GM23338 (cell line): ENCODE measurements around the gene IL23R. TPM values are rescaled to one million over a fixed set of nuclear protein-coding genes. Genes with fewer than 3 reads are reported as not detected.

Experiments
- ATAC-seq: fragments of 200-7000 bp; cut with Tn5 transposase; 3 replicates; pipeline ENCODE4 v1.9.1; 2020
- DNase-seq: peaks from one replicate; pipeline ENCODE4 v3.0.0-alpha.2; 2015; ENCODE audit warnings: low spot score
- H2AFZ ChIP-seq: fragments of 200-600 bp; sonication (generic); 2 replicates; pipeline ENCODE4 v1.8.0; 2016; ENCODE audit warnings: antibody characterized with exemption, mild to moderate bottlenecking, moderate library complexity
- H3F3A ChIP-seq: fragments of 200-600 bp; sonication (generic); replicated peaks from 2 replicates; pipeline ENCODE4 v1.8.0; 2017; ENCODE audit warnings: antibody characterized with exemption, mixed run types, low read depth
- H3K27ac ChIP-seq: fragments of 200-600 bp; sonication (generic); 2 replicates; pipeline ENCODE4 v1.6.1; 2016; ENCODE audit warnings: low read depth
- H3K27me3 ChIP-seq: fragments of 200-600 bp; sonication (generic); 2 replicates; pipeline ENCODE4 v1.8.0; 2016; ENCODE audit warnings: mild to moderate bottlenecking, mixed run types, moderate library complexity; ENCODE audit not compliant: insufficient read depth
- H3K36me3 ChIP-seq: fragments of 200-600 bp; sonication (generic); 2 replicates; pipeline ENCODE4 v1.8.0; 2016; ENCODE audit warnings: mild to moderate bottlenecking; ENCODE audit not compliant: insufficient read depth
- H3K4me1 ChIP-seq: fragments of 200-600 bp; sonication (generic); 2 replicates; pipeline ENCODE4 v1.8.0; 2016; ENCODE audit warnings: mild to moderate bottlenecking, moderate library complexity; ENCODE audit not compliant: insufficient read depth
- H3K4me2 ChIP-seq: fragments of 200-600 bp; sonication (generic); 2 replicates; pipeline ENCODE4 v1.7.1; 2017; ENCODE audit warnings: mixed run types
- H3K4me3 ChIP-seq: fragments of 200-600 bp; sonication (generic); 2 replicates; pipeline ENCODE4 v1.6.1; 2016; ENCODE audit warnings: mixed run types
- H3K79me2 ChIP-seq: fragments of 200-600 bp; sonication (generic); replicated peaks from 2 replicates; pipeline ENCODE4 v1.8.0; 2017; ENCODE audit warnings: mild to moderate bottlenecking; ENCODE audit not compliant: insufficient read depth
- H3K9me2 ChIP-seq: fragments of 200-600 bp; sonication (generic); 2 replicates; pipeline ENCODE4 v1.8.0; 2017; ENCODE audit not compliant: insufficient read depth
- H4K20me1 ChIP-seq: fragments of 200-600 bp; sonication (generic); replicated peaks from 2 replicates; pipeline ENCODE4 v1.8.0; 2017; ENCODE audit warnings: mild to moderate bottlenecking; ENCODE audit not compliant: insufficient read depth
- H3K27ac Mint-ChIP-seq: 2 replicates; pipeline ENCODE4 v1.8.0; 2020; ENCODE audit warnings: inconsistent platforms, mild to moderate bottlenecking, moderate library complexity, mixed read lengths
- H3K27me3 Mint-ChIP-seq: 3 replicates; pipeline ENCODE4 v1.8.0; 2022; ENCODE audit warnings: low read depth, mild to moderate bottlenecking, moderate library complexity, mixed read lengths, inconsistent platforms; ENCODE audit not compliant: insufficient read depth, poor library complexity
- H3K36me3 Mint-ChIP-seq: 3 replicates; pipeline ENCODE4 v1.8.0; 2021; ENCODE audit warnings: low read depth, mild to moderate bottlenecking, inconsistent platforms, moderate library complexity, mixed read lengths
- H3K4me1 Mint-ChIP-seq: 3 replicates; pipeline ENCODE4 v1.8.0; 2020; ENCODE audit warnings: mild to moderate bottlenecking, inconsistent platforms, mixed read lengths
- H3K4me3 Mint-ChIP-seq: 3 replicates; pipeline ENCODE4 v1.8.0; 2021; ENCODE audit warnings: moderate library complexity, mild to moderate bottlenecking, inconsistent platforms, mixed read lengths
- H3K9me3 Mint-ChIP-seq: 3 replicates; pipeline ENCODE4 v1.8.0; 2020; ENCODE audit warnings: moderate library complexity, mild to moderate bottlenecking, inconsistent platforms, mixed read lengths
- CREB1 ChIP-seq: fragments of 250-450 bp; sonication (Bioruptor Pico); IDR thresholded peaks from 2 replicates; pipeline ENCODE4 v1.5.0; 2020; ENCODE audit warnings: low read depth, mild to moderate bottlenecking, moderate library complexity
- CTCF ChIP-seq, 2 experiments: fragments of 200-600 bp in 1 of 2; sonication (generic) in 1 of 2; conservative IDR thresholded peaks; 2 replicates each; pipeline versions ENCODE4 v1.5.1 to v1.6.1; 2016 to 2017; ENCODE audit warnings: antibody characterized with exemption in 2 of 2, low read depth in 2 of 2, mild to moderate bottlenecking in 2 of 2, moderate library complexity in 1 of 2
- ETS1 ChIP-seq: IDR thresholded peaks from 2 replicates; pipeline ENCODE4 v1.6.1; 2016; ENCODE audit warnings: antibody characterized with exemption
- EZH2 ChIP-seq: fragments of 200-600 bp; sonication (generic); IDR thresholded peaks from one replicate; pipeline ENCODE4 v1.8.0; 2017; ENCODE audit warnings: antibody characterized with exemption, mild to moderate bottlenecking, low read depth; ENCODE audit not compliant: unreplicated experiment
- EZH2phosphoT487 ChIP-seq: fragments of 200-600 bp; sonication (generic); IDR thresholded peaks from one replicate; pipeline ENCODE4 v1.8.1; 2018; ENCODE audit warnings: antibody characterized with exemption; ENCODE audit not compliant: unreplicated experiment
- JUNB ChIP-seq: IDR thresholded peaks from one replicate; pipeline ENCODE4 v1.6.1; 2016; ENCODE audit warnings: antibody characterized with exemption; ENCODE audit not compliant: unreplicated experiment
- NANOG ChIP-seq: IDR thresholded peaks from 2 replicates; pipeline ENCODE4 v1.6.1; 2016; ENCODE audit warnings: antibody characterized with exemption, borderline replicate concordance
- POLR2AphosphoS5 ChIP-seq: IDR thresholded peaks from 2 replicates; pipeline ENCODE4 v1.6.1; 2016; ENCODE audit warnings: antibody characterized with exemption, low read depth
- REST ChIP-seq: IDR thresholded peaks from one replicate; pipeline ENCODE4 v1.6.1; 2018; ENCODE audit warnings: antibody characterized with exemption; ENCODE audit not compliant: unreplicated experiment
- STAT1 ChIP-seq: IDR thresholded peaks from one replicate; pipeline ENCODE4 v1.6.1; 2016; ENCODE audit warnings: antibody characterized with exemption; ENCODE audit not compliant: unreplicated experiment
- ZNF114 ChIP-seq: fragments of 250-450 bp; sonication (Bioruptor Pico); IDR thresholded peaks from 2 replicates; pipeline ENCODE4 v1.5.0; 2020; ENCODE audit warnings: mild to moderate bottlenecking, moderate library complexity
- ZNF331 ChIP-seq: fragments of 250-450 bp; sonication (Bioruptor Pico); IDR thresholded peaks from 2 replicates; pipeline ENCODE4 v1.5.0; 2020; ENCODE audit warnings: low read depth, mild to moderate bottlenecking, moderate library complexity
- ZNF462 ChIP-seq: fragments of 250-450 bp; sonication (Bioruptor Pico); IDR thresholded peaks from 2 replicates; pipeline ENCODE4 v1.5.0; 2020; ENCODE audit warnings: mild to moderate bottlenecking, moderate library complexity
- polyA plus RNA-seq: library from polyadenylated mRNA; unstranded; fragments of >200 nt; fragmentation: Nextera tagmentation; extraction: Ambion mirVana; gene quantifications from 2 replicates; pipeline ENCODE4 v1.2.1, GENCODE V29; 2016
- total RNA-seq: library from RNA; depleted of rRNA; stranded (reverse); fragments of >200 nt; shearing (Covaris generic); gene quantifications from 2 replicates; pipeline ENCODE4 v1.2.3, GENCODE V29; 2014

IL23R gene
- total and polyA plus RNA-seq, 2 experiments from 2014 or later: not detected

- H3K4me1 ChIP-seq: no peaks in the 10 kb centered on the region
- no peaks in the 10 kb centered on the region for H3K36me3 Mint-ChIP-seq
- no peaks in the 10 kb centered on the region for H3F3A ChIP-seq
- no peak overlapping the region for H3K27ac Mint-ChIP-seq
- no peaks in the 10 kb centered on the region for H3K79me2 ChIP-seq
- H4K20me1 ChIP-seq: no peaks in the 10 kb centered on the region
- DNase-seq: no peak
- TF ChIP-seq ZNF462 (no peak), STAT1 (no peak), CTCF (conservative IDR thresholded peaks at IDR 0.05; ENCODE audit: low read depth in 2 of 2) (no peak), ZNF331 (no peak), ETS1 (no peak), CREB1 (CRISPR knock-in tag) (no peak), REST (no peak), JUNB (no peak), ZNF114 (CRISPR knock-in tag) (no peak), NANOG (no peak), EZH2phosphoT487 (no peak), POLR2AphosphoS5 (no peak), EZH2 (no peak)
- H3K4me3 Mint-ChIP-seq: no peak overlapping the region
- ATAC-seq: no peak
- H2AFZ ChIP-seq: no peak overlapping the region
- no peak overlapping the region for H3K27ac ChIP-seq
- no peaks in the 10 kb centered on the region for H3K27me3 ChIP-seq
- no peaks in the 10 kb centered on the region for H3K36me3 ChIP-seq
- peaks cover 5% of the 10 kb centered on the region for H3K27me3 Mint-ChIP-seq
- no peak overlapping the region for H3K4me2 ChIP-seq
- H3K4me1 Mint-ChIP-seq: no peaks in the 10 kb centered on the region
- no peak overlapping the region for H3K4me3 ChIP-seq
- peaks cover 9% of the 10 kb centered on the region; the same call in 1 of the 2 replicates for H3K9me2 ChIP-seq
- peaks cover 18% of the 10 kb centered on the region; the same call in 2 of the 3 replicates for H3K9me3 Mint-ChIP-seq
Observed at GRCh38 chr1:67242016-67242415, 75.8 kb downstream of the IL23R start.
